Measurements from ENCODE around the gene TMTC2.

GRCh38 chr12:82839796-82840195 is 153.1 kb downstream of the TMTC2 start:
- TF ChIP-seq, protein P1, sequence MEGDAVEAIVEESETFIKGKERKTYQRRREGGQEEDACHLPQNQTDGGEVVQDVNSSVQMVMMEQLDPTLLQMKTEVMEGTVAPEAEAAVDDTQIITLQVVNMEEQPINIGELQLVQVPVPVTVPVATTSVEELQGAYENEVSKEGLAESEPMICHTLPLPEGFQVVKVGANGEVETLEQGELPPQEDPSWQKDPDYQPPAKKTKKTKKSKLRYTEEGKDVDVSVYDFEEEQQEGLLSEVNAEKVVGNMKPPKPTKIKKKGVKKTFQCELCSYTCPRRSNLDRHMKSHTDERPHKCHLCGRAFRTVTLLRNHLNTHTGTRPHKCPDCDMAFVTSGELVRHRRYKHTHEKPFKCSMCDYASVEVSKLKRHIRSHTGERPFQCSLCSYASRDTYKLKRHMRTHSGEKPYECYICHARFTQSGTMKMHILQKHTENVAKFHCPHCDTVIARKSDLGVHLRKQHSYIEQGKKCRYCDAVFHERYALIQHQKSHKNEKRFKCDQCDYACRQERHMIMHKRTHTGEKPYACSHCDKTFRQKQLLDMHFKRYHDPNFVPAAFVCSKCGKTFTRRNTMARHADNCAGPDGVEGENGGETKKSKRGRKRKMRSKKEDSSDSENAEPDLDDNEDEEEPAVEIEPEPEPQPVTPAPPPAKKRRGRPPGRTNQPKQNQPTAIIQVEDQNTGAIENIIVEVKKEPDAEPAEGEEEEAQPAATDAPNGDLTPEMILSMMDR (IDR thresholded peaks at IDR 0.05) = no peak
- no peak for TF ChIP-seq POLR2A (IDR thresholded peaks at IDR 0.05)

Data from testis (tissue), 2 donors.